ENCODE data around the gene CPED1. TPM values are rescaled to one million over a fixed set of nuclear protein-coding genes. Genes with fewer than 3 reads are reported as not detected.
"Not testable (repeated sequence)": the region's sequence is repeated elsewhere in the genome, so short reads cannot be mapped to it uniquely, and the experiment has no call there.

CPED1 gene
- total RNA-seq, 1 donor from 2014 or later = 0.09 TPM

GRCh38 chr7:121027761-121028669, 39.5 kb downstream of the CPED1 start:
- no peaks in the 10 kb centered on the region for H3K9me3 Mint-ChIP-seq
- H3K4me1 Mint-ChIP-seq = no peaks in the 10 kb centered on the region
- peaks cover 4% of the 10 kb centered on the region for H3K27me3 Mint-ChIP-seq
- ATAC-seq (ENCODE audit: low read depth) = no peak
- H3K27ac Mint-ChIP-seq = no peak overlapping the region
- no peak for DNase-seq
- ChIA-PET CTCF (interaction anchor here (1.5 kb wide), 1 partner anchor 80 kb away, joined by 4 read pairs; no protein-coding TSS in a partner anchor), POLR2A (interaction anchor here (0.5 to 1.0 kb wide), 2 partner anchors 39 to 78 kb away, joined by 3 read pairs; partner anchors contain the start of genes CPED1 and ING3)
- no peak overlapping the region for H3K4me3 Mint-ChIP-seq
- no peaks in the 10 kb centered on the region for H3K36me3 Mint-ChIP-seq (ENCODE audit: low read depth)
- intact Hi-C loops (cut with micrococcal nuclease) = no loop called here
- TF ChIP-seq CTCF (IDR thresholded peaks at IDR 0.05) = no peak

GRCh38 chr7:121029302-121029701, 40.8 kb downstream of the CPED1 start:
- Mint-ChIP-seq H3K27ac (no peak overlapping the region), H3K4me3 (no peak overlapping the region), H3K36me3 (ENCODE audit: low read depth) (no peaks in the 10 kb centered on the region), H3K4me1 (no peaks in the 10 kb centered on the region), H3K9me3 (no peaks in the 10 kb centered on the region), H3K27me3 (peaks cover 4% of the 10 kb centered on the region)
- ChIA-PET CTCF (no interaction called here), POLR2A (no interaction called here)
- ATAC-seq (ENCODE audit: low read depth) (no peak), DNase-seq (no peak)
- intact Hi-C loops (cut with micrococcal nuclease) = no loop called here
- no peak for TF ChIP-seq CTCF (IDR thresholded peaks at IDR 0.05)

- no peaks in the 10 kb centered on the region for H3K4me1 Mint-ChIP-seq
- no peak overlapping the region for H3K27ac Mint-ChIP-seq
- H3K36me3 Mint-ChIP-seq (ENCODE audit: low read depth) = no peaks in the 10 kb centered on the region
- no peaks in the 10 kb centered on the region for H3K9me3 Mint-ChIP-seq
- ATAC-seq (ENCODE audit: low read depth) (no peak), DNase-seq (no peak)
- intact Hi-C loops (cut with micrococcal nuclease) = no loop called here
- POLR2A ChIA-PET = no interaction called here
- TF ChIP-seq CTCF (IDR thresholded peaks at IDR 0.05) = no peak
- H3K4me3 Mint-ChIP-seq = no peak overlapping the region
- CTCF ChIA-PET = no interaction called here
- H3K27me3 Mint-ChIP-seq = peaks cover 4% of the 10 kb centered on the region
Measured at GRCh38 chr7:121030308-121030707, 41.8 kb downstream of the CPED1 start.

- Mint-ChIP-seq H3K9me3 (no peaks in the 10 kb centered on the region), H3K27me3 (no peaks in the 10 kb centered on the region), H3K4me1 (no peaks in the 10 kb centered on the region), H3K36me3 (ENCODE audit: low read depth) (no peaks in the 10 kb centered on the region), H3K4me3 (no peak overlapping the region), H3K27ac (no peak overlapping the region)
- DNase-seq (no peak), ATAC-seq (ENCODE audit: low read depth) (no peak)
- no peak for TF ChIP-seq CTCF (IDR thresholded peaks at IDR 0.05)
- intact Hi-C loops (cut with micrococcal nuclease) = no loop called here
- ChIA-PET CTCF (no interaction called here), POLR2A (no interaction called here)
Measured at GRCh38 chr7:121032645-121033460, 44.3 kb downstream of the CPED1 start.

- Mint-ChIP-seq H3K27me3 (peaks cover 2% of the 10 kb centered on the region), H3K4me3 (no peak overlapping the region), H3K36me3 (ENCODE audit: low read depth) (no peaks in the 10 kb centered on the region), H3K4me1 (no peaks in the 10 kb centered on the region), H3K9me3 (no peaks in the 10 kb centered on the region), H3K27ac (no peak overlapping the region)
- DNase-seq = no peak
- ChIA-PET CTCF (interaction anchor here (1.6 kb wide), 1 partner anchor 47 kb away, joined by 4 read pairs; no protein-coding TSS in a partner anchor), POLR2A (no interaction called here)
- intact Hi-C loops (cut with micrococcal nuclease) = no loop called here
- no peak for TF ChIP-seq CTCF (IDR thresholded peaks at IDR 0.05)
- ATAC-seq (ENCODE audit: low read depth) = no peak
Measured at GRCh38 chr7:121034929-121035328, 46.4 kb downstream of the CPED1 start.

- H3K27ac Mint-ChIP-seq; H3K36me3 Mint-ChIP-seq (ENCODE audit: low read depth); H3K9me3 Mint-ChIP-seq; H3K4me1 Mint-ChIP-seq; H3K27me3 Mint-ChIP-seq; H3K4me3 Mint-ChIP-seq; ATAC-seq (ENCODE audit: low read depth); POLR2A ChIA-PET; CTCF ChIA-PET; intact Hi-C loops (cut with micrococcal nuclease); DNase-seq: not testable (repeated sequence)
Measured at GRCh38 chr7:121036776-121037175, 48.3 kb downstream of the CPED1 start.

GRCh38 chr7:121037329-121037728, 48.8 kb downstream of the CPED1 start:
- H3K27me3 Mint-ChIP-seq; H3K27ac Mint-ChIP-seq; H3K36me3 Mint-ChIP-seq (ENCODE audit: low read depth); CTCF ChIA-PET; intact Hi-C loops (cut with micrococcal nuclease); H3K4me3 Mint-ChIP-seq; POLR2A ChIA-PET; H3K4me1 Mint-ChIP-seq; ATAC-seq (ENCODE audit: low read depth); DNase-seq; H3K9me3 Mint-ChIP-seq: not testable (repeated sequence)
